GM23338 (cell line): ENCODE data around the gene UBA3. TPM values are rescaled to one million over a fixed set of nuclear protein-coding genes. Genes with fewer than 3 reads are reported as not detected.

Experiments used
- ATAC-seq: fragments of 200-7000 bp; cut with Tn5 transposase; 3 replicates; pipeline ENCODE4 v1.9.1; 2020
- DNase-seq: peaks from one replicate; pipeline ENCODE4 v3.0.0-alpha.2; 2015; ENCODE audit warnings: low spot score
- H2AFZ ChIP-seq: fragments of 200-600 bp; sonication (generic); 2 replicates; pipeline ENCODE4 v1.8.0; 2016; ENCODE audit warnings: antibody characterized with exemption, mild to moderate bottlenecking, moderate library complexity
- H3F3A ChIP-seq: fragments of 200-600 bp; sonication (generic); replicated peaks from 2 replicates; pipeline ENCODE4 v1.8.0; 2017; ENCODE audit warnings: antibody characterized with exemption, mixed run types, low read depth
- H3K27ac ChIP-seq: fragments of 200-600 bp; sonication (generic); 2 replicates; pipeline ENCODE4 v1.6.1; 2016; ENCODE audit warnings: low read depth
- H3K27me3 ChIP-seq: fragments of 200-600 bp; sonication (generic); 2 replicates; pipeline ENCODE4 v1.8.0; 2016; ENCODE audit warnings: mild to moderate bottlenecking, mixed run types, moderate library complexity; ENCODE audit not compliant: insufficient read depth
- H3K36me3 ChIP-seq: fragments of 200-600 bp; sonication (generic); 2 replicates; pipeline ENCODE4 v1.8.0; 2016; ENCODE audit warnings: mild to moderate bottlenecking; ENCODE audit not compliant: insufficient read depth
- H3K4me1 ChIP-seq: fragments of 200-600 bp; sonication (generic); 2 replicates; pipeline ENCODE4 v1.8.0; 2016; ENCODE audit warnings: mild to moderate bottlenecking, moderate library complexity; ENCODE audit not compliant: insufficient read depth
- H3K4me2 ChIP-seq: fragments of 200-600 bp; sonication (generic); 2 replicates; pipeline ENCODE4 v1.7.1; 2017; ENCODE audit warnings: mixed run types
- H3K4me3 ChIP-seq: fragments of 200-600 bp; sonication (generic); 2 replicates; pipeline ENCODE4 v1.6.1; 2016; ENCODE audit warnings: mixed run types
- H3K79me2 ChIP-seq: fragments of 200-600 bp; sonication (generic); replicated peaks from 2 replicates; pipeline ENCODE4 v1.8.0; 2017; ENCODE audit warnings: mild to moderate bottlenecking; ENCODE audit not compliant: insufficient read depth
- H3K9me2 ChIP-seq: fragments of 200-600 bp; sonication (generic); 2 replicates; pipeline ENCODE4 v1.8.0; 2017; ENCODE audit not compliant: insufficient read depth
- H4K20me1 ChIP-seq: fragments of 200-600 bp; sonication (generic); replicated peaks from 2 replicates; pipeline ENCODE4 v1.8.0; 2017; ENCODE audit warnings: mild to moderate bottlenecking; ENCODE audit not compliant: insufficient read depth
- H3K27ac Mint-ChIP-seq: 2 replicates; pipeline ENCODE4 v1.8.0; 2020; ENCODE audit warnings: inconsistent platforms, mild to moderate bottlenecking, moderate library complexity, mixed read lengths
- H3K27me3 Mint-ChIP-seq: 3 replicates; pipeline ENCODE4 v1.8.0; 2022; ENCODE audit warnings: low read depth, mild to moderate bottlenecking, moderate library complexity, mixed read lengths, inconsistent platforms; ENCODE audit not compliant: insufficient read depth, poor library complexity
- H3K36me3 Mint-ChIP-seq: 3 replicates; pipeline ENCODE4 v1.8.0; 2021; ENCODE audit warnings: low read depth, mild to moderate bottlenecking, inconsistent platforms, moderate library complexity, mixed read lengths
- H3K4me1 Mint-ChIP-seq: 3 replicates; pipeline ENCODE4 v1.8.0; 2020; ENCODE audit warnings: mild to moderate bottlenecking, inconsistent platforms, mixed read lengths
- H3K4me3 Mint-ChIP-seq: 3 replicates; pipeline ENCODE4 v1.8.0; 2021; ENCODE audit warnings: moderate library complexity, mild to moderate bottlenecking, inconsistent platforms, mixed read lengths
- H3K9me3 Mint-ChIP-seq: 3 replicates; pipeline ENCODE4 v1.8.0; 2020; ENCODE audit warnings: moderate library complexity, mild to moderate bottlenecking, inconsistent platforms, mixed read lengths
- CREB1 ChIP-seq: fragments of 250-450 bp; sonication (Bioruptor Pico); IDR thresholded peaks from 2 replicates; pipeline ENCODE4 v1.5.0; 2020; ENCODE audit warnings: low read depth, mild to moderate bottlenecking, moderate library complexity
- EZH2 ChIP-seq: fragments of 200-600 bp; sonication (generic); IDR thresholded peaks from one replicate; pipeline ENCODE4 v1.8.0; 2017; ENCODE audit warnings: antibody characterized with exemption, mild to moderate bottlenecking, low read depth; ENCODE audit not compliant: unreplicated experiment
- EZH2phosphoT487 ChIP-seq: fragments of 200-600 bp; sonication (generic); IDR thresholded peaks from one replicate; pipeline ENCODE4 v1.8.1; 2018; ENCODE audit warnings: antibody characterized with exemption; ENCODE audit not compliant: unreplicated experiment
- JUNB ChIP-seq: IDR thresholded peaks from one replicate; pipeline ENCODE4 v1.6.1; 2016; ENCODE audit warnings: antibody characterized with exemption; ENCODE audit not compliant: unreplicated experiment
- NANOG ChIP-seq: IDR thresholded peaks from 2 replicates; pipeline ENCODE4 v1.6.1; 2016; ENCODE audit warnings: antibody characterized with exemption, borderline replicate concordance
- POLR2AphosphoS5 ChIP-seq: IDR thresholded peaks from 2 replicates; pipeline ENCODE4 v1.6.1; 2016; ENCODE audit warnings: antibody characterized with exemption, low read depth
- ZNF114 ChIP-seq: fragments of 250-450 bp; sonication (Bioruptor Pico); IDR thresholded peaks from 2 replicates; pipeline ENCODE4 v1.5.0; 2020; ENCODE audit warnings: mild to moderate bottlenecking, moderate library complexity
- polyA plus RNA-seq: library from polyadenylated mRNA; unstranded; fragments of >200 nt; fragmentation: Nextera tagmentation; extraction: Ambion mirVana; gene quantifications from 2 replicates; pipeline ENCODE4 v1.2.1, GENCODE V29; 2016
- total RNA-seq: library from RNA; depleted of rRNA; stranded (reverse); fragments of >200 nt; shearing (Covaris generic); gene quantifications from 2 replicates; pipeline ENCODE4 v1.2.3, GENCODE V29; 2014
- TF ChIP-seq, protein P1 (sequence below): fragments of 250-450 bp; sonication (Bioruptor Pico); IDR thresholded peaks from 2 replicates; pipeline ENCODE4 v1.5.0; 2020; ENCODE audit warnings: mild to moderate bottlenecking, moderate library complexity
- TF ChIP-seq, protein P2 (sequence below), 2 experiments: fragments of 200-600 bp in 1 of 2; sonication (generic) in 1 of 2; conservative IDR thresholded peaks; 2 replicates each; pipeline versions ENCODE4 v1.5.1 to v1.6.1; 2016 to 2017; ENCODE audit warnings: antibody characterized with exemption in 2 of 2, low read depth in 2 of 2, mild to moderate bottlenecking in 2 of 2, moderate library complexity in 1 of 2
- TF ChIP-seq, protein P3 (sequence below): IDR thresholded peaks from 2 replicates; pipeline ENCODE4 v1.6.1; 2016; ENCODE audit warnings: antibody characterized with exemption
- TF ChIP-seq, protein P4 (sequence below): IDR thresholded peaks from one replicate; pipeline ENCODE4 v1.6.1; 2018; ENCODE audit warnings: antibody characterized with exemption; ENCODE audit not compliant: unreplicated experiment

Gene UBA3
- total and polyA plus RNA-seq, 2 experiments from 2014 or later, result 53.2 to 85.3 TPM

DNA sequence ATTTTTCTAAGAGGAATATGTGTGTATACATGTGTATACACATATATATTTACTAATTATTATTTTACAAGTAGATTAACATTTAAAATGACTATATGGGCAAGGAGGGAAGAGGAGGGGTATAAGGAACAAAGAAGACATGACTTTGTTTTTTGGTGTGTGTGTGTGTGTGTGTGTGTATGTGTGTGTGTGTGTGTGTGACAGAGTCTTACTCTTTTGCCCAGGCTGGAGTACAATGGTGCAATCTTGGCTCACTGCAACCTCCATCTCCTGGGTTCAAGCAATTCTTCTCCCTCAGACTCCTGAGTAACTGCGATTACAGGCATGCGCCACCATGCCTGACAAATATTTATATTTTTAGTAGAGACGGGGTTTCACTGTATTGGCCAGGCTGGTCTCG lies 64.1 kb downstream of the UBA3 start:
- ATAC-seq (no peak), DNase-seq (no peak)
- no peak overlapping the region for H3K4me3 ChIP-seq
- H3K36me3 ChIP-seq, result no peaks in the 10 kb centered on the region
- no peak overlapping the region for H3K27ac ChIP-seq
- H3F3A ChIP-seq, result no peaks in the 10 kb centered on the region
- no peaks in the 10 kb centered on the region for H3K9me2 ChIP-seq
- no peaks in the 10 kb centered on the region for H3K9me3 Mint-ChIP-seq
- no peak overlapping the region for H3K4me2 ChIP-seq
- H3K4me3 Mint-ChIP-seq, result no peak overlapping the region
- H3K4me1 Mint-ChIP-seq, result peaks cover 34% of the 10 kb centered on the region
- H2AFZ ChIP-seq, result no peak overlapping the region
- TF ChIP-seq CREB1 (CRISPR knock-in tag) (no peak), EZH2 (no peak), POLR2AphosphoS5 (no peak), JUNB (no peak), NANOG (no peak), ZNF114 (CRISPR knock-in tag) (no peak), EZH2phosphoT487 (no peak)
- TF ChIP-seq, protein P1, sequence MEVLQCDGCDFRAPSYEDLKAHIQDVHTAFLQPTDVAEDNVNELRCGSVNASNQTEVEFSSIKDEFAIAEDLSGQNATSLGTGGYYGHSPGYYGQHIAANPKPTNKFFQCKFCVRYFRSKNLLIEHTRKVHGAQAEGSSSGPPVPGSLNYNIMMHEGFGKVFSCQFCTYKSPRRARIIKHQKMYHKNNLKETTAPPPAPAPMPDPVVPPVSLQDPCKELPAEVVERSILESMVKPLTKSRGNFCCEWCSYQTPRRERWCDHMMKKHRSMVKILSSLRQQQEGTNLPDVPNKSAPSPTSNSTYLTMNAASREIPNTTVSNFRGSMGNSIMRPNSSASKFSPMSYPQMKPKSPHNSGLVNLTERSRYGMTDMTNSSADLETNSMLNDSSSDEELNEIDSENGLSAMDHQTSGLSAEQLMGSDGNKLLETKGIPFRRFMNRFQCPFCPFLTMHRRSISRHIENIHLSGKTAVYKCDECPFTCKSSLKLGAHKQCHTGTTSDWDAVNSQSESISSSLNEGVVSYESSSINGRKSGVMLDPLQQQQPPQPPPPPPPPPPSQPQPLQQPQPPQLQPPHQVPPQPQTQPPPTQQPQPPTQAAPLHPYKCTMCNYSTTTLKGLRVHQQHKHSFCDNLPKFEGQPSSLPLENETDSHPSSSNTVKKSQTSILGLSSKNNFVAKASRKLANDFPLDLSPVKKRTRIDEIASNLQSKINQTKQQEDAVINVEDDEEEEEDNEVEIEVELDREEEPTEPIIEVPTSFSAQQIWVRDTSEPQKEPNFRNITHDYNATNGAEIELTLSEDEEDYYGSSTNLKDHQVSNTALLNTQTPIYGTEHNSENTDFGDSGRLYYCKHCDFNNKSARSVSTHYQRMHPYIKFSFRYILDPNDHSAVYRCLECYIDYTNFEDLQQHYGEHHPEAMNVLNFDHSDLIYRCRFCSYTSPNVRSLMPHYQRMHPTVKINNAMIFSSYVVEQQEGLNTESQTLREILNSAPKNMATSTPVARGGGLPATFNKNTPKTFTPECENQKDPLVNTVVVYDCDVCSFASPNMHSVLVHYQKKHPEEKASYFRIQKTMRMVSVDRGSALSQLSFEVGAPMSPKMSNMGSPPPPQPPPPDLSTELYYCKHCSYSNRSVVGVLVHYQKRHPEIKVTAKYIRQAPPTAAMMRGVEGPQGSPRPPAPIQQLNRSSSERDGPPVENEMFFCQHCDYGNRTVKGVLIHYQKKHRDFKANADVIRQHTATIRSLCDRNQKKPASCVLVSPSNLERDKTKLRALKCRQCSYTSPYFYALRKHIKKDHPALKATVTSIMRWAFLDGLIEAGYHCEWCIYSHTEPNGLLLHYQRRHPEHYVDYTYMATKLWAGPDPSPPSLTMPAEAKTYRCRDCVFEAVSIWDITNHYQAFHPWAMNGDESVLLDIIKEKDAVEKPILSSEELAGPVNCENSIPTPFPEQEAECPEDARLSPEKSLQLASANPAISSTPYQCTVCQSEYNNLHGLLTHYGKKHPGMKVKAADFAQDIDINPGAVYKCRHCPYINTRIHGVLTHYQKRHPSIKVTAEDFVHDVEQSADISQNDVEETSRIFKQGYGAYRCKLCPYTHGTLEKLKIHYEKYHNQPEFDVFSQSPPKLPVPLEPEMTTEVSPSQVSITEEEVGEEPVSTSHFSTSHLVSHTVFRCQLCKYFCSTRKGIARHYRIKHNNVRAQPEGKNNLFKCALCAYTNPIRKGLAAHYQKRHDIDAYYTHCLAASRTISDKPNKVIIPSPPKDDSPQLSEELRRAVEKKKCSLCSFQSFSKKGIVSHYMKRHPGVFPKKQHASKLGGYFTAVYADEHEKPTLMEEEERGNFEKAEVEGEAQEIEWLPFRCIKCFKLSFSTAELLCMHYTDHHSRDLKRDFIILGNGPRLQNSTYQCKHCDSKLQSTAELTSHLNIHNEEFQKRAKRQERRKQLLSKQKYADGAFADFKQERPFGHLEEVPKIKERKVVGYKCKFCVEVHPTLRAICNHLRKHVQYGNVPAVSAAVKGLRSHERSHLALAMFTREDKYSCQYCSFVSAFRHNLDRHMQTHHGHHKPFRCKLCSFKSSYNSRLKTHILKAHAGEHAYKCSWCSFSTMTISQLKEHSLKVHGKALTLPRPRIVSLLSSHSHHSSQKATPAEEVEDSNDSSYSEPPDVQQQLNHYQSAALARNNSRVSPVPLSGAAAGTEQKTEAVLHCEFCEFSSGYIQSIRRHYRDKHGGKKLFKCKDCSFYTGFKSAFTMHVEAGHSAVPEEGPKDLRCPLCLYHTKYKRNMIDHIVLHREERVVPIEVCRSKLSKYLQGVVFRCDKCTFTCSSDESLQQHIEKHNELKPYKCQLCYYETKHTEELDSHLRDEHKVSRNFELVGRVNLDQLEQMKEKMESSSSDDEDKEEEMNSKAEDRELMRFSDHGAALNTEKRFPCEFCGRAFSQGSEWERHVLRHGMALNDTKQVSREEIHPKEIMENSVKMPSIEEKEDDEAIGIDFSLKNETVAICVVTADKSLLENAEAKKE (CRISPR knock-in tag), result no peak
- TF ChIP-seq, protein P2, sequence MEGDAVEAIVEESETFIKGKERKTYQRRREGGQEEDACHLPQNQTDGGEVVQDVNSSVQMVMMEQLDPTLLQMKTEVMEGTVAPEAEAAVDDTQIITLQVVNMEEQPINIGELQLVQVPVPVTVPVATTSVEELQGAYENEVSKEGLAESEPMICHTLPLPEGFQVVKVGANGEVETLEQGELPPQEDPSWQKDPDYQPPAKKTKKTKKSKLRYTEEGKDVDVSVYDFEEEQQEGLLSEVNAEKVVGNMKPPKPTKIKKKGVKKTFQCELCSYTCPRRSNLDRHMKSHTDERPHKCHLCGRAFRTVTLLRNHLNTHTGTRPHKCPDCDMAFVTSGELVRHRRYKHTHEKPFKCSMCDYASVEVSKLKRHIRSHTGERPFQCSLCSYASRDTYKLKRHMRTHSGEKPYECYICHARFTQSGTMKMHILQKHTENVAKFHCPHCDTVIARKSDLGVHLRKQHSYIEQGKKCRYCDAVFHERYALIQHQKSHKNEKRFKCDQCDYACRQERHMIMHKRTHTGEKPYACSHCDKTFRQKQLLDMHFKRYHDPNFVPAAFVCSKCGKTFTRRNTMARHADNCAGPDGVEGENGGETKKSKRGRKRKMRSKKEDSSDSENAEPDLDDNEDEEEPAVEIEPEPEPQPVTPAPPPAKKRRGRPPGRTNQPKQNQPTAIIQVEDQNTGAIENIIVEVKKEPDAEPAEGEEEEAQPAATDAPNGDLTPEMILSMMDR (conservative IDR thresholded peaks at IDR 0.05; ENCODE audit: low read depth in 2 of 2), result no peak
- TF ChIP-seq, protein P3, sequence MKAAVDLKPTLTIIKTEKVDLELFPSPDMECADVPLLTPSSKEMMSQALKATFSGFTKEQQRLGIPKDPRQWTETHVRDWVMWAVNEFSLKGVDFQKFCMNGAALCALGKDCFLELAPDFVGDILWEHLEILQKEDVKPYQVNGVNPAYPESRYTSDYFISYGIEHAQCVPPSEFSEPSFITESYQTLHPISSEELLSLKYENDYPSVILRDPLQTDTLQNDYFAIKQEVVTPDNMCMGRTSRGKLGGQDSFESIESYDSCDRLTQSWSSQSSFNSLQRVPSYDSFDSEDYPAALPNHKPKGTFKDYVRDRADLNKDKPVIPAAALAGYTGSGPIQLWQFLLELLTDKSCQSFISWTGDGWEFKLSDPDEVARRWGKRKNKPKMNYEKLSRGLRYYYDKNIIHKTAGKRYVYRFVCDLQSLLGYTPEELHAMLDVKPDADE, result no peak
- TF ChIP-seq, protein P4, sequence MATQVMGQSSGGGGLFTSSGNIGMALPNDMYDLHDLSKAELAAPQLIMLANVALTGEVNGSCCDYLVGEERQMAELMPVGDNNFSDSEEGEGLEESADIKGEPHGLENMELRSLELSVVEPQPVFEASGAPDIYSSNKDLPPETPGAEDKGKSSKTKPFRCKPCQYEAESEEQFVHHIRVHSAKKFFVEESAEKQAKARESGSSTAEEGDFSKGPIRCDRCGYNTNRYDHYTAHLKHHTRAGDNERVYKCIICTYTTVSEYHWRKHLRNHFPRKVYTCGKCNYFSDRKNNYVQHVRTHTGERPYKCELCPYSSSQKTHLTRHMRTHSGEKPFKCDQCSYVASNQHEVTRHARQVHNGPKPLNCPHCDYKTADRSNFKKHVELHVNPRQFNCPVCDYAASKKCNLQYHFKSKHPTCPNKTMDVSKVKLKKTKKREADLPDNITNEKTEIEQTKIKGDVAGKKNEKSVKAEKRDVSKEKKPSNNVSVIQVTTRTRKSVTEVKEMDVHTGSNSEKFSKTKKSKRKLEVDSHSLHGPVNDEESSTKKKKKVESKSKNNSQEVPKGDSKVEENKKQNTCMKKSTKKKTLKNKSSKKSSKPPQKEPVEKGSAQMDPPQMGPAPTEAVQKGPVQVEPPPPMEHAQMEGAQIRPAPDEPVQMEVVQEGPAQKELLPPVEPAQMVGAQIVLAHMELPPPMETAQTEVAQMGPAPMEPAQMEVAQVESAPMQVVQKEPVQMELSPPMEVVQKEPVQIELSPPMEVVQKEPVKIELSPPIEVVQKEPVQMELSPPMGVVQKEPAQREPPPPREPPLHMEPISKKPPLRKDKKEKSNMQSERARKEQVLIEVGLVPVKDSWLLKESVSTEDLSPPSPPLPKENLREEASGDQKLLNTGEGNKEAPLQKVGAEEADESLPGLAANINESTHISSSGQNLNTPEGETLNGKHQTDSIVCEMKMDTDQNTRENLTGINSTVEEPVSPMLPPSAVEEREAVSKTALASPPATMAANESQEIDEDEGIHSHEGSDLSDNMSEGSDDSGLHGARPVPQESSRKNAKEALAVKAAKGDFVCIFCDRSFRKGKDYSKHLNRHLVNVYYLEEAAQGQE, result no peak
- peaks cover 25% of the 10 kb centered on the region for H3K4me1 ChIP-seq
- H3K27me3 ChIP-seq, result peaks cover 5% of the 10 kb centered on the region; the same call in 1 of the 2 replicates
- H3K36me3 Mint-ChIP-seq, result peaks cover 8% of the 10 kb centered on the region; the same call in 2 of the 3 replicates
- peaks cover 15% of the 10 kb centered on the region for H3K27me3 Mint-ChIP-seq
- no peaks in the 10 kb centered on the region for H3K79me2 ChIP-seq
- H3K27ac Mint-ChIP-seq, result no peak overlapping the region
- H4K20me1 ChIP-seq, result no peaks in the 10 kb centered on the region
